HG03520 (cell line): ENCODE results near the gene SLCO3A1.

Experiments used
- ATAC-seq: cut with Tn5 transposase; IDR thresholded peaks from one replicate; pipeline ENCODE4 v1.9.1; 2021; ENCODE audit warnings: mild to moderate bottlenecking, moderate library complexity; ENCODE audit not compliant: unreplicated experiment

SLCO3A1 gene

DNA sequence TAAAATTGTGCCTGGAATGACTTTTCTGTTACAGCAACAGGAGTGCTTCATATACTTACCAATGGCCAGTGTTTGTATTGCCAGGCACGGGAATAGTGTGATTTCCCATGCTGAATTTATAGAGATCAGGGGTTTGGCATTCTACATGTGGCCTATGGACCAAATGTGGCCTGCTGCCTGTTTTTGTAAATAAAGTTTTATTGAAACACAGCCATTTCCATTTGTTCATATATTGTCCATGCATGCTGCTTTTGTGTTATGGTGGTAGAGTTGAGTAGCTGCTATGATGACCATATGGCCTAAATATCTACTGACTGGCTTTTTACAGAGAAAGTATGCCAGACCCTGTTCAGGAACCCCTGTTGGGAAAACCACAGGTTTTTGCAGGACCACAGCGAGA, 55.6 kb downstream of the SLCO3A1 start:
- no peak for ATAC-seq

DNA sequence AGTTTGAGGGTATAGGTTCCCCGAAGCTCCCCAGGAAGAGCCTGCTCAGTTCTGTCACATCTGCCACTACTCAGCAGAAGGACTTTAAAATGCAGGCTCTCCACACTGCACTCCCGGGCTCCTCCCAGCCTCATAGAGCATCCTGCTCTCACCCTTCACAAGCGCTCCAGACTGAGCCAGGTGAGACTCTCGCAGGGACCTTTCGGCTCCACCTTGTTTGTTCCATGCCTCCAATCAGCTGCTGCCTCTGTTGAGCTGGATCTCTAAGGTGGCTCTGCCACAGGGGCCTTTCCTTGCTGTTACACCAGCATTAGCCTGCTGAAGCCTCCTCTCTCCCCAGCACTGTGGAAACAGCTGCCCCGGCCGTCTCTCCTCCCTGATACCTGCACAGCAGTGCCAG, 56.1 kb downstream of the SLCO3A1 start:
- no peak for ATAC-seq

DNA sequence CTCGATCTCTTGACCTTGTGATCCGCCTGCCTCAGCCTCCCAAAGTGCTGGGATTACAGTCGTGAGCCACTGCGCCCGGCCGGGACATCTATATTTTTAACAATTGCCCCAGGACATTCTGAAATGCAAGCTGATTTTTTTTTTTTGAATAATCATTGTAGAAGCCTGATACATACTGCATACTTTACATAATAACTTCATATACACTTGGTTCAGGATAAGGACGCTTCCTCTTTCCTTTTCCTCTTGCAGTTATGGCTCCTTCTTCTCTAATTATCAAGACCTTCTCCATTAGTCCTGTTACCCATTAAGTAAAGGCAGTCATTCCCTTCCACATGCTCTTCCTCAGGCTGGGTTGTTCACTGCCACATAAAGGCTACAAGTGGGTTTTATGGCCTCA, 58.3 kb downstream of the SLCO3A1 start:
- no peak for ATAC-seq

DNA sequence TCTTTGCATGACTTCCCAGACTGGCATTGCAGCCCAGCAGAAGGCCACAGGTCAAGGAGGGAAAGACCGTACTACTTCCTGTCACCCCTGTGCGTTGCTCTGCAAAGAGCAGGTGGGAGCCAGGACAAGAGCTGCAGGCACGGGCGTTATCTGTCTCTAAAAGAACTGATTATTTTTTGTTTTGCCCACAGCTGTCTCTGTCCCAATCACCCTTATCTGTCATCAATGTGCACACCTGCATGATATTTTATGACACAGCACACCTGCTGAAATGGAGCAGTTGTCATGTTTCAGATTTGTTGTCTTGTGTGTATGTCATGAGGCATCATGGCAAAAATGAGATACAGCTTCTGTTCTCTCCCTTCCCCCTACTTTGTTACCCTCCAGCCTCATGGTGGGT, 58.8 kb downstream of the SLCO3A1 start:
- ATAC-seq = no peak

DNA sequence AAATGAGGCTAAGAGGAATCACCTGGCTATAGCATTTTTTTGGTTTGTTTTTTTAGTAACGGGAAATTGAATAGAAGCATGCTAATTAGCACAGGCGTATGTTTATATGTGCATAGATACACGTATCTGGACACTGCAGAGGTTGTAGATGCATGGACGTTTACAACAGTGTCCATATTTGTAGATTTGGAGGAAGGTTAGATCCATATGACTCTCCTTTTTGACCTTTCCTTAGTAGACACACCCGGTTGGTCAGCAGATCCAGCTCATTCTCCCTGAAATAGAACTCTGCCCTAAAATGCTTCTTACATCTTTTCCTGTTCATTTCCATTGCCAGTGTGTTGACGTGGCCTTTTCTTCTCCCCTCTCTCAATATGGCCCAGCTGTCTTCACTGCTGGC, 60.1 kb downstream of the SLCO3A1 start:
- ATAC-seq = no peak

- ATAC-seq = no peak
Observed at GRCh38 chr15:91915576-91915975, 62.1 kb downstream of the SLCO3A1 start.

DNA sequence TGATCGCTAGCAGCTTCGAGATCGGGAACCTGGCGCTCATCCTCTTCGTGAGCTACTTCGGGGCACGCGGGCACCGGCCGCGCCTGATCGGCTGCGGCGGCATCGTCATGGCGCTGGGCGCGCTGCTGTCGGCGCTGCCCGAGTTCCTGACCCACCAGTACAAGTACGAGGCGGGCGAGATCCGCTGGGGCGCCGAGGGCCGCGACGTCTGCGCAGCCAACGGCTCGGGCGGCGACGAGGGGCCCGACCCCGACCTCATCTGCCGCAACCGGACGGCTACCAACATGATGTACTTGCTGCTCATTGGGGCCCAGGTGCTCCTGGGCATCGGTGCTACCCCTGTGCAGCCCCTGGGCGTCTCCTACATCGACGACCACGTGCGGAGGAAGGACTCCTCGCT, 62.5 kb downstream of the SLCO3A1 start:
- ATAC-seq = no peak

- no peak for ATAC-seq
Observed at GRCh38 chr15:91917686-91918360, 64.3 kb downstream of the SLCO3A1 start.

DNA sequence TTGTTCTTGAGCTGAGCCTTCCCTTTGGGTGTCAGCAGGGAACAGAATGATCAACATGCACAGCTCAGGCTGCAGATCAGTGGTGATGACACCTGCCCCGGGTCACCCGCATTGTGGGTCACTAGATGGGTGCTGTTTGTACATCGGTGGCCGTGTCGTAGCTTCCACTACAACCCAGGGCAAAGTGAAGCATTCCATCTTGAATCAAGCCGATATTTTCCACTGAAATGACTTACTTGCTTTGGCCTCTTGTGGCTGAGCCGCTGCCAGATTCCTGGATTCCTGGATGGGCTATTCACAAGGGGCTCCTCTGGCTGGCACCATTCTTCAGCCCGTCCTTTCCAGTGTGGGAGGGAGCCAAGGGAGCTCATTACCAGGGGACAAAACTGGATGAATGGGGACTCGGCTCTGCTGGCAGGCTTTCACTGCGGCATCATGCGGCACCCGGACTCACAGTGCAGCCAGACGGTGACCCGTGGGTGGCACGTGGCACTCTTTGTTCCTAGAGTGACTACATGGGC, 65.6 kb downstream of the SLCO3A1 start:
- no peak for ATAC-seq

DNA sequence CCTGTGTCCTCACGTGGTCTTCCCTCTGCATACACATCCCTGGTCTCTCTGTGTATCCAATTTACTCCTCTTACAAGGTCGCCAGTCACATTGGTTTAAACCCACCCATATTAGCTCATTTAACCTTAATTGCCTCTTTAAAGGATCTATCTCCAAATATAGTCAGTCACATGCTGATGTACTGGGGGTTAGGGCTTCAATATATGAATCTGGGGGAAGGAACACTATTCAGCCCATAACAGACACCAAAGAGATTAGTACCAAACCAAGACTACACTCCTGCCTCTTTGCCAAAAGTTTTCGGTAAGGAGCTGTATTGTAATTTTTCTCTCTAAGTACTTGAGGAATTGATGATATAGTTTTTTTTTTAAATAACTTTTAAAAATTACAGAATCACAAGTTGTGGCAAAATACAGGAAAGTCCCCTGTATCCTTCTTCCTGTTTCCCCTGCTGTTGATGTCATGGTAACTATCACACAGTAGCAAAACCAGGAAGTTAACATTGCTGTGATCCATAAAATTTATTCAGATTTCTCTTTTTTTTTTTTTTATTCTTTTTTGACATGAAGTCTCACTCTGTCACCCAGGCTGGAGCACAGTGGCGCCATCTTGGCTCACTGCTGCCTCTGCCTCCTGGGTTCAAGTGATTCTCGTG, 67.8 kb downstream of the SLCO3A1 start:
- ATAC-seq = no peak

GRCh38 chr15:91921843-91922198, 68.3 kb downstream of the SLCO3A1 start:
- ATAC-seq = no peak

GRCh38 chr15:91922646-91923547, 69.4 kb downstream of the SLCO3A1 start:
- ATAC-seq = no peak

- no peak for ATAC-seq
Observed at GRCh38 chr15:91924183-91924582, 70.7 kb downstream of the SLCO3A1 start.

- no peak for ATAC-seq
Observed at GRCh38 chr15:91924837-91925495, 71.5 kb downstream of the SLCO3A1 start.

- no peak for ATAC-seq
Observed at GRCh38 chr15:91925794-91926193, 72.3 kb downstream of the SLCO3A1 start.

GRCh38 chr15:91926908-91927270, 73.4 kb downstream of the SLCO3A1 start:
- ATAC-seq = no peak

- no peak for ATAC-seq
Observed at GRCh38 chr15:91927585-91927984, 74.1 kb downstream of the SLCO3A1 start.

- no peak for ATAC-seq
Observed at GRCh38 chr15:91928675-91929074, 75.2 kb downstream of the SLCO3A1 start.

- ATAC-seq = no peak
Observed at GRCh38 chr15:91929509-91929908, 76.0 kb downstream of the SLCO3A1 start.

- ATAC-seq = no peak
Observed at GRCh38 chr15:91930092-91930491, 76.6 kb downstream of the SLCO3A1 start.

GRCh38 chr15:91936182-91936775, 82.8 kb downstream of the SLCO3A1 start:
- ATAC-seq = no peak
